Tibial artery (tissue), 4 donors: ENCODE results near the gene CELF1.
"Not testable (repeated sequence)": the region's sequence is repeated elsewhere in the genome, so short reads cannot be mapped to it uniquely, and the experiment has no call there.

ENCODE experiments used
- DNase-seq, 2 donors: peaks; one replicate each; pipeline ENCODE4 v3.0.0-alpha.2; 2019
- H3K27ac ChIP-seq, 2 donors: fragments of 200-600 bp; sonication (generic) in 1 of 2; 1 replicate in 1 of 2; 2 replicates in 1 of 2; pipeline ENCODE4 v1.5.1; 2018 to 2019; ENCODE audit warnings: mild to moderate bottlenecking in 1 of 2
- H3K27me3 ChIP-seq, 2 donors: fragments of 200-600 bp; sonication (generic) in 1 of 2; one replicate each; pipeline versions ENCODE4 v1.5.1 to v1.6.0; 2016 to 2019
- H3K36me3 ChIP-seq, 3 donors: fragments of 200-600 bp; sonication (generic) in 2 of 3; one replicate each; pipeline ENCODE4 v1.5.1; 2016 to 2019; ENCODE audit warnings: mild to moderate bottlenecking in 2 of 3
- H3K4me1 ChIP-seq, 4 donors: fragments of 200-600 bp; sonication (generic) in 2 of 4; 1 replicate in 3 of 4; 2 replicates in 1 of 4; pipeline ENCODE4 v1.5.1; 2016 to 2019
- H3K4me3 ChIP-seq, 2 donors: fragments of 200-600 bp; sonication (generic) in 1 of 2; 1 replicate in 1 of 2; 2 replicates in 1 of 2; pipeline ENCODE4 v1.5.1; 2018 to 2019; ENCODE audit warnings: mild to moderate bottlenecking in 2 of 2
- H3K9me3 ChIP-seq, 3 donors: fragments of 200-600 bp; sonication (generic) in 1 of 3; one replicate each; pipeline ENCODE4 v1.5.1; 2016 to 2019
- intact Hi-C: fragments of 100-400 bp; cut with DNase I; formaldehyde crosslinking; loops from one replicate; pipeline ENCODE4 v1.15.0; 2023; ENCODE audit warnings: low total_unique reads
- TF ChIP-seq, protein P1 (sequence below), 2 experiments: fragments of 200-600 bp in 1 of 2; fragments of 450-650 bp in 1 of 2; IDR thresholded peaks; one replicate each; pipeline ENCODE4 v1.5.1; 2017 to 2019; ENCODE audit warnings: antibody characterized with exemption in 2 of 2, mild to moderate bottlenecking in 1 of 2, moderate library complexity in 1 of 2

Gene CELF1

DNA sequence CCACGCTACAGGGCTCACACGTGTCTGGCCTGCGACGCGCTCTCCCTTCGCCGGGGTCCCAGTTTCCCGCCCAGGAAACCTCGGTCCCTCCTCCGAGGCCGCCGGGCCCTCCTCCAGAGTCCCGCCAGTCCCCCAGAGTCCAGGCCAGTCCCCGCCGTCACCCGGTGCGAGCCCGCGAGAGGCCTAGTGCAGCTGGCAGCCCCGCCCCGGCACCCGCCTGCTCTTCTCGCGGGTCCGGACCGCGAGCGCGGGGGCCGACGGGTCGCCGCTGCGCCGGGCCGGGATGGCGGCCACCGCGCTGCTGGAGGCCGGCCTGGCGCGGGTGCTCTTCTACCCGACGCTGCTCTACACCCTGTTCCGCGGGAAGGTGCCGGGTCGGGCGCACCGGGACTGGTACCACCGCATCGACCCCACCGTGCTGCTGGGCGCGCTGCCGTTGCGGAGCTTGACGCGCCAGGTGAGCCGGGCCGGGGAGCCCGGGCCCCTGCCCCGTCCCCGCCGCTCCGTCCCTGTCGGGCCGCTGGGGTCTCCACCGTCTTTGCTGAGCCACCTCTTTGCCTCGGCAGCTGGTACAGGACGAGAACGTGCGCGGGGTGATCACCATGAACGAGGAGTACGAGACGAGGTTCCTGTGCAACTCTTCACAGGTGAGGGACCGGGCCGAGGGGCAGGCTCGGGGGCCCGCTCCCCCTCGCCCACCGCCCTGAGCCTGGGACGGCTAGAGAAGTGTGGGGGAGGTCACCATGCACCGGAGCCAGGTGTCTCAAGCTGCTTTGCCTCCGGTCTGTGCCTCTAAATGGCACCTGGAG, 12.6 kb upstream of the CELF1 start, which contains the start of gene PTPMT1:
Gene PTPMT1, plus strand, starts transcription at position 260 of the 809 bp plus-strand sequence. Its CDS starts 24 bp downstream, at position 284.
- Histone ChIP-seq H3K36me3 (peaks cover 0 to 19% (median 0%) of the 10 kb centered on the region in 3 donors), H3K27ac (peak within 1 kb of the TSS; percentile 82 to 89), H3K9me3 (no peaks in the 10 kb centered on the region), H3K4me1 (peaks cover 0 to 19% (median 15%) of the 10 kb centered on the region in 4 donors), H3K27me3 (no peaks in the 10 kb centered on the region), H3K4me3 (peak within 1 kb of the TSS; percentile 74 to 80)
- peak; percentile 67 to 88 for DNase-seq
- intact Hi-C loops = no loop called here
- TF ChIP-seq, protein P1, sequence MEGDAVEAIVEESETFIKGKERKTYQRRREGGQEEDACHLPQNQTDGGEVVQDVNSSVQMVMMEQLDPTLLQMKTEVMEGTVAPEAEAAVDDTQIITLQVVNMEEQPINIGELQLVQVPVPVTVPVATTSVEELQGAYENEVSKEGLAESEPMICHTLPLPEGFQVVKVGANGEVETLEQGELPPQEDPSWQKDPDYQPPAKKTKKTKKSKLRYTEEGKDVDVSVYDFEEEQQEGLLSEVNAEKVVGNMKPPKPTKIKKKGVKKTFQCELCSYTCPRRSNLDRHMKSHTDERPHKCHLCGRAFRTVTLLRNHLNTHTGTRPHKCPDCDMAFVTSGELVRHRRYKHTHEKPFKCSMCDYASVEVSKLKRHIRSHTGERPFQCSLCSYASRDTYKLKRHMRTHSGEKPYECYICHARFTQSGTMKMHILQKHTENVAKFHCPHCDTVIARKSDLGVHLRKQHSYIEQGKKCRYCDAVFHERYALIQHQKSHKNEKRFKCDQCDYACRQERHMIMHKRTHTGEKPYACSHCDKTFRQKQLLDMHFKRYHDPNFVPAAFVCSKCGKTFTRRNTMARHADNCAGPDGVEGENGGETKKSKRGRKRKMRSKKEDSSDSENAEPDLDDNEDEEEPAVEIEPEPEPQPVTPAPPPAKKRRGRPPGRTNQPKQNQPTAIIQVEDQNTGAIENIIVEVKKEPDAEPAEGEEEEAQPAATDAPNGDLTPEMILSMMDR (IDR thresholded peaks at IDR 0.05) = no peak

GRCh38 chr11:47564933-47565339, 12.0 kb upstream of the CELF1 start:
- intact Hi-C loops = no loop called here
- H3K27ac ChIP-seq = peak overlapping the region; percentile 82 to 89

DNA sequence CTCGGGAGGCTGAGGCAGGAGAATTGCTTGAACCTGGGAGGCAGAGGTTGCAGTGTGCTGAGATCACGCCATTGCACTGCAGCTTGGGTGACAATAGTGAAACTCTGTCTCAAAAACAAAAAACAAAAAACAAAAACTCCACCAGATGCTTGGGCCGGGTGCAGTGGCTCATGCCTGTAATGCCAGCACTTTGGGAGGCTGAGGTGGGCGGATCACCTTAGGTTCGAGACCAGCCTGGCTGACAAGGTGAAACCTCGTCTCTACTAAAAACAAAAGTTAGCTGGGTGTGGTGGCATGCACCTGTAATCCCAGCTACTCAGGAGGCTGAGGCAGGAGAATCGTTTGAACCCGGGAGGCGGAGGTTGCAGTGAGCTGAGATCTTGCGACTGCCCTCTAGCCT, 11.4 kb upstream of the CELF1 start:
- DNase-seq, H3K27ac ChIP-seq, H3K36me3 ChIP-seq, H3K9me3 ChIP-seq, H3K27me3 ChIP-seq, intact Hi-C loops, H3K4me3 ChIP-seq: not testable (repeated sequence)
- H3K4me1 ChIP-seq = peaks cover 0 to 19% (median 15%) of the 10 kb centered on the region in 4 donors

More at GRCh38 chr11:47564933-47565339, 12.0 kb upstream of the CELF1 start:
- H3K4me3 ChIP-seq = peak overlapping the region; percentile 74 to 80
- no peak for DNase-seq
- no peaks in the 10 kb centered on the region for H3K27me3 ChIP-seq
- H3K36me3 ChIP-seq = peaks cover 0 to 13% (median 0%) of the 10 kb centered on the region in 3 donors
- TF ChIP-seq, protein P1 (IDR thresholded peaks at IDR 0.05) = no peak
- no peaks in the 10 kb centered on the region for H3K9me3 ChIP-seq
- peaks cover 0 to 19% (median 15%) of the 10 kb centered on the region in 4 donors for H3K4me1 ChIP-seq

DNA sequence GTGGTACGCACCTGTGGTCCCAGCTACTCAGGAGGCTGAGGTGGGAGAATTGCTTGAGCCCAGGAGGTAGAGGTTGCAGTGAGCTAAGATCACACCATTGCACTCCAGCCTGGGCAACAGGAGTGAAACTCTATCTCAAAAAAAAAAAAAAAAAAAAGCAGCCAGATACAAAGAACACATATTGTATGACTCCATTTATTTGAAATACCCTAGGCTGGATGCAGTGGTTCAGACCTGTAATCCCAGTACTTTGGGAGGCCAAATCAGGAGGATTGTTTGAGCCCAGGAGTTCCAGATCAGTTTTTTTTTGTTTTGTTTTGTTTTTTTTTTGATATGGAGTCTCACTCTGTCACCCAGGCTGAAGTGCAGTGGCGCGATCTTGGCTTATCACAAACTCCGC, 9.5 kb upstream of the CELF1 start:
- intact Hi-C loops, H3K9me3 ChIP-seq, DNase-seq, H3K27ac ChIP-seq, H3K4me3 ChIP-seq, H3K36me3 ChIP-seq, H3K27me3 ChIP-seq: not testable (repeated sequence)
- H3K4me1 ChIP-seq = peaks cover 0 to 19% (median 15%) of the 10 kb centered on the region in 4 donors

- intact Hi-C loops = no loop called here
- H3K36me3 ChIP-seq = no peaks in the 10 kb centered on the region
- H3K9me3 ChIP-seq = no peaks in the 10 kb centered on the region
- DNase-seq = no peak
- H3K4me3 ChIP-seq = no peak overlapping the region
- peaks cover 0 to 10% (median 7%) of the 10 kb centered on the region in 4 donors for H3K4me1 ChIP-seq
- TF ChIP-seq, protein P1 (IDR thresholded peaks at IDR 0.05) = no peak
- no peaks in the 10 kb centered on the region for H3K27me3 ChIP-seq
- H3K27ac ChIP-seq = no peak overlapping the region
Measured at GRCh38 chr11:47560426-47560825, 7.5 kb upstream of the CELF1 start.

DNA sequence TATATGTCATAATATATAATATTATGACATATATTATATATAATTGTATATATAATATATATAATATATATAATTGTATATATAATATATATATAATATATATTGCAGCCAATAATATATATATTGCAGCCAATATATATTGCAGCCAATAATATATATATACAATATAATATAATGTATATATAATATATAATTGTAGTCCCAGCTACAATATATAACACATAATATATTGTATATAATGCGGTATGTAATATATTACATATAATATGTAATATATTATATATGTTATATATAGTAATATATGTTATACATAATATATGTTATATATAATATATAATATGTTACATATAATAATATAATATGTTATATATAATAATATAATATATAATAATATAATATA, 5.8 kb upstream of the CELF1 start:
- peaks cover 0 to 1% (median 0%) of the 10 kb centered on the region in 4 donors for H3K4me1 ChIP-seq
- intact Hi-C loops = loop anchor here (10.0 kb wide), 1 partner anchor 64 kb away; no protein-coding TSS in a partner anchor
- H3K27me3 ChIP-seq = no peaks in the 10 kb centered on the region
- TF ChIP-seq, protein P1 (IDR thresholded peaks at IDR 0.05) = no peak
- no peak overlapping the region for H3K4me3 ChIP-seq
- no peaks in the 10 kb centered on the region for H3K36me3 ChIP-seq
- no peak for DNase-seq
- no peaks in the 10 kb centered on the region for H3K9me3 ChIP-seq
- no peak overlapping the region for H3K27ac ChIP-seq

GRCh38 chr11:47557004-47557403, 4.1 kb upstream of the CELF1 start:
- H3K36me3 ChIP-seq, H3K4me3 ChIP-seq, H3K27me3 ChIP-seq, H3K4me1 ChIP-seq, H3K27ac ChIP-seq, H3K9me3 ChIP-seq, DNase-seq: not testable (repeated sequence)
- intact Hi-C loops = loop anchor here (10.0 kb wide), 1 partner anchor 62 kb away; no protein-coding TSS in a partner anchor
